Spleen (tissue), 11 donors: ENCODE data around the gene CDK10. TPM values are rescaled to one million over a fixed set of nuclear protein-coding genes. Genes with fewer than 3 reads are reported as not detected.
A peak's percentile ranks its signal among the peaks of the same experiment; 100 is the strongest.
"Not testable (repeated sequence)": the region's sequence is repeated elsewhere in the genome, so short reads cannot be mapped to it uniquely, and the experiment has no call there.

ENCODE experiments used
- DNase-seq: peaks from one replicate; pipeline ENCODE4 v3.0.0-alpha.2; 2020
- H3K27ac ChIP-seq, 8 donors: fragments of 200-600 bp; sonication (generic) in 7 of 8; 1 replicate in 4 of 8; 2 replicates in 4 of 8; pipeline versions ENCODE4 v1.5.0 to v1.8.0; 2016 to 2021; ENCODE audit warnings: inconsistent platforms in 4 of 8, mild to moderate bottlenecking in 4 of 8, moderate library complexity in 1 of 8
- H3K27me3 ChIP-seq, 7 donors: fragments of 200-600 bp; sonication (generic) in 6 of 7; replicated peaks in 1 of 7; 1 replicate in 4 of 7; 2 replicates in 3 of 7; pipeline versions ENCODE4 v1.5.0 to v1.8.0; 2016 to 2021; ENCODE audit warnings: inconsistent platforms in 3 of 7, mild to moderate bottlenecking in 1 of 7
- H3K36me3 ChIP-seq, 6 donors: fragments of 200-600 bp; sonication (generic) in 5 of 6; 1 replicate in 4 of 6; 2 replicates in 2 of 6; pipeline versions ENCODE4 v1.5.0 to v1.8.0; 2016 to 2021; ENCODE audit warnings: inconsistent platforms in 2 of 6
- H3K4me1 ChIP-seq, 6 donors: fragments of 200-600 bp; sonication (generic) in 5 of 6; 1 replicate in 3 of 6; 2 replicates in 3 of 6; pipeline versions ENCODE4 v1.5.0 to v1.8.0; 2016 to 2021; ENCODE audit warnings: inconsistent platforms in 3 of 6
- H3K4me3 ChIP-seq, 8 donors: fragments of 200-600 bp; sonication (generic) in 7 of 8; 1 replicate in 4 of 8; 2 replicates in 4 of 8; pipeline versions ENCODE4 v1.5.0 to v1.8.0; 2016 to 2021; ENCODE audit warnings: inconsistent platforms in 4 of 8, mild to moderate bottlenecking in 4 of 8, moderate library complexity in 2 of 8
- H3K9me3 ChIP-seq, 8 donors: fragments of 200-600 bp; sonication (generic) in 7 of 8; 1 replicate in 4 of 8; 2 replicates in 4 of 8; pipeline versions ENCODE4 v1.5.0 to v1.8.0; 2016 to 2021; ENCODE audit warnings: inconsistent platforms in 4 of 8
- POLR2A ChIP-seq, 3 donors: fragments of 450-650 bp; IDR thresholded peaks; one replicate each; pipeline ENCODE4 v1.5.1; 2017; ENCODE audit warnings: antibody characterized with exemption in 3 of 3, mild to moderate bottlenecking in 1 of 3
- POLR2AphosphoS5 ChIP-seq, 3 donors: sonication (generic); formaldehyde crosslinking; IDR thresholded peaks; one replicate each; pipeline ENCODE4 v1.5.1; 2017; ENCODE audit warnings: antibody characterized with exemption in 3 of 3
- WGBS, 5 donors: extraction: QIAGEN DNeasy Blood & Tissue Kit in 3 of 5; methylation state at CpG; one replicate each; pipeline versions ENCODE4 v1.1.5 to v1.1.7; 2013 to 2018; 5-methylcytosine and 5-hydroxymethylcytosine counted together
- intact Hi-C: fragments of 100-400 bp; cut with DNase I; formaldehyde crosslinking; loops from one replicate; pipeline ENCODE4 v1.15.0; 2023; ENCODE audit warnings: low total_unique reads
- polyA plus RNA-seq, 3 donors: library from polyadenylated mRNA; stranded (reverse); fragments of 200-250 nt; gene quantifications; one replicate each; pipeline ENCODE4 v1.2.1, GENCODE V29; 2013
- total RNA-seq, 7 donors: library from RNA; depleted of rRNA in 3 of 7; stranded (reverse); fragments of >200 nt in 3 of 7; fragmentation: NEBNext Ultra II Directional in 4 of 7; extraction: Animal tissue kit (Norgen Biotek cat#: 25700) in 4 of 7; gene quantifications; one replicate each; pipeline versions ENCODE4 v1.1.0 to v1.2.1, GENCODE V29; 2016 to 2021
- TF ChIP-seq, protein P1 (sequence below), 11 experiments: fragments of 200-600 bp in 7 of 11; fragments of 450-650 bp in 4 of 11; sonication (generic) in 4 of 11; IDR thresholded peaks in 8 of 11; conservative IDR thresholded peaks in 3 of 11; 1 replicate in 7 of 11; 2 replicates in 4 of 11; pipeline versions ENCODE4 v1.4.0 to v1.8.0; 2016 to 2021; ENCODE audit warnings: antibody characterized with exemption in 11 of 11, inconsistent platforms in 4 of 11, mild to moderate bottlenecking in 1 of 11
- donor health status: healthy with polysubstance abuse.
- donor health status: DM: no; HTN: no; CAD: no; lungs with moderate emphysema.
- donor health status: DM: no; HTN: no; CAD: no.
- donor health status: Bipolar disorder and iron deficiency.
- donor health status: healthy.
- donor health status: DM: no; HTN: no; CAD: no.
- donor health status: DM: yes; HTN: yes; CAD: no.

CDK10 gene
- total and polyA plus RNA-seq, 10 donors: 47.6 to 201 (median 78.6) TPM

GRCh38 chr16:89685916-89686315, 573 bp upstream of the CDK10 start:
- H3K4me1 ChIP-seq: peaks cover 7 to 33% (median 19%) of the 10 kb centered on the region in 6 donors
- DNase-seq: no peak
- no peaks in the 10 kb centered on the region for H3K9me3 ChIP-seq
- WGBS, 5 donors: 87 to 100% (median 95%) methylated on average over 1 of the region's 1 CpG; no CpG with 5 or more reads in 1 of the 5 donors
- intact Hi-C loops: no loop called here
- TF ChIP-seq POLR2A (IDR thresholded peaks at IDR 0.05) (no peak), POLR2AphosphoS5 (IDR thresholded peaks at IDR 0.05) (no peak)
- TF ChIP-seq, protein P1, sequence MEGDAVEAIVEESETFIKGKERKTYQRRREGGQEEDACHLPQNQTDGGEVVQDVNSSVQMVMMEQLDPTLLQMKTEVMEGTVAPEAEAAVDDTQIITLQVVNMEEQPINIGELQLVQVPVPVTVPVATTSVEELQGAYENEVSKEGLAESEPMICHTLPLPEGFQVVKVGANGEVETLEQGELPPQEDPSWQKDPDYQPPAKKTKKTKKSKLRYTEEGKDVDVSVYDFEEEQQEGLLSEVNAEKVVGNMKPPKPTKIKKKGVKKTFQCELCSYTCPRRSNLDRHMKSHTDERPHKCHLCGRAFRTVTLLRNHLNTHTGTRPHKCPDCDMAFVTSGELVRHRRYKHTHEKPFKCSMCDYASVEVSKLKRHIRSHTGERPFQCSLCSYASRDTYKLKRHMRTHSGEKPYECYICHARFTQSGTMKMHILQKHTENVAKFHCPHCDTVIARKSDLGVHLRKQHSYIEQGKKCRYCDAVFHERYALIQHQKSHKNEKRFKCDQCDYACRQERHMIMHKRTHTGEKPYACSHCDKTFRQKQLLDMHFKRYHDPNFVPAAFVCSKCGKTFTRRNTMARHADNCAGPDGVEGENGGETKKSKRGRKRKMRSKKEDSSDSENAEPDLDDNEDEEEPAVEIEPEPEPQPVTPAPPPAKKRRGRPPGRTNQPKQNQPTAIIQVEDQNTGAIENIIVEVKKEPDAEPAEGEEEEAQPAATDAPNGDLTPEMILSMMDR (IDR thresholded peaks at IDR 0.05 in 8 of 11, conservative IDR thresholded peaks at IDR 0.05 in 3 of 11): no peak
- H3K27me3 ChIP-seq: no peaks in the 10 kb centered on the region
- peak overlapping the region in 4 of 8 donors; percentile 81 to 98 (median 96) for H3K4me3 ChIP-seq
- H3K27ac ChIP-seq: peak overlapping the region in 1 of 8 donors; percentile 96
- peaks cover 0 to 22% (median 8%) of the 10 kb centered on the region in 6 donors for H3K36me3 ChIP-seq

DNA sequence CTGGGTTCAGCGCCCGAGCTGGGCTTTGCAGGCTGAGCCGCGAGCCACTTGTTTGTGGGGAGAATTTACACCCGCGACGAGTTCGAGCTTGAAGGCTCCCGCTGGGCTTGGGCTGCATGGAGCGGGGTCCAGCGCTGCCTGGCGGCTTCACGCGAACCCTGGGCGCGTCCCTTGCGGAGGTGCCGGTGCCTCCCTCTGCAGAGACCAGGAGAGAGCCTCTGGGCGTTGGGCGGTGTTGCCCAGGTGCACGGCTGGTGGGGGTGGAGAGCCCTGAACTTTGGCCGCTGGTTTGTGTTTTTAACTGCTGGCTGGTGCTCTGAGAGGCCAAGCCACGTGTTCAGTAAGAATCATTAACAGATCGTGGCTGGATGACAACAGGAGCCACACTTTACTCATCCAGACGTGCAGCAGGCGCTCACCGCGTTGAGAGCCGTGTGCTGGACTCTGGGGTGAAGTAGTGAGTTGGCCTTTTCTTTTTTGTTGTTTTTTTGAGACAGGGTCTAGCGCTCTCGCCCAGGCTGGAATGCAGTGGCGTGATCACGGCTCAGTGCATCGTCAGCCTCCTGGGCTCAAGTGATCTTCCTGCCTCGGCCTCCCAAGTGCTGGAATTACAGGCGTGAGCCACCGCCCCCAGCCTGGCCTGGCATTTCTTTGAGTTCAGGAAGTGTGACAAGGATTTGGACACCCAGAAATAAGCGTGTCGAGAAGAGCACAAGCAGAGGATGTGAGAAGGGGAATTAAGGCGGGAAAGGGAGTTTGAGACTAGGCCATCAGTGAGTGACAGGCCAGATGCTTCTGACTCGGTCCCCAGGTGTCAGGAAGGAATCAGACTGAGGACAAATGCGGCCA, 827 bp downstream of the CDK10 start:
- no peak for DNase-seq
- intact Hi-C loops: no loop called here

GRCh38 chr16:89688395-89688794, 1.9 kb downstream of the CDK10 start:
- Histone ChIP-seq H3K36me3 (peaks cover 0 to 47% (median 31%) of the 10 kb centered on the region in 6 donors), H3K27ac (no peak overlapping the region), H3K4me1 (peaks cover 7 to 33% (median 19%) of the 10 kb centered on the region in 6 donors), H3K27me3 (no peaks in the 10 kb centered on the region), H3K9me3 (no peaks in the 10 kb centered on the region), H3K4me3 (no peak overlapping the region)
- TF ChIP-seq POLR2A (IDR thresholded peaks at IDR 0.05): no peak
- TF ChIP-seq, protein P1 (IDR thresholded peaks at IDR 0.05 in 8 of 11, conservative IDR thresholded peaks at IDR 0.05 in 3 of 11): no peak
- TF ChIP-seq POLR2AphosphoS5 (IDR thresholded peaks at IDR 0.05): no peak
- intact Hi-C loops: no loop called here
- 86 to 95% (median 90%) methylated on average over 5 of the region's 5 CpGs for WGBS, 5 donors
- no peak for DNase-seq

More for the DNA sequence above, 827 bp downstream of the CDK10 start:
- Histone ChIP-seq H3K27me3 (no peaks in the 10 kb centered on the region), H3K9me3 (no peaks in the 10 kb centered on the region), H3K27ac (peak overlapping the region; percentile 89 to 96 (median 92)), H3K36me3 (peaks cover 0 to 36% (median 21%) of the 10 kb centered on the region in 6 donors), H3K4me1 (peaks cover 7 to 33% (median 19%) of the 10 kb centered on the region in 6 donors), H3K4me3 (peak overlapping the region; percentile 81 to 99 (median 97))
- no peak for TF ChIP-seq POLR2AphosphoS5 (IDR thresholded peaks at IDR 0.05)
- WGBS, 5 donors: 14 to 23% (median 19%) methylated on average over 39 to 42 of the region's 42 CpGs

- TF ChIP-seq POLR2AphosphoS5 (IDR thresholded peaks at IDR 0.05) (no peak), POLR2A (IDR thresholded peaks at IDR 0.05) (no peak)
- TF ChIP-seq, protein P1 (IDR thresholded peaks at IDR 0.05 in 8 of 11, conservative IDR thresholded peaks at IDR 0.05 in 3 of 11): no peak
- Histone ChIP-seq H3K4me1 (peaks cover 7 to 36% (median 19%) of the 10 kb centered on the region in 6 donors), H3K36me3 (peaks cover 0 to 54% (median 39%) of the 10 kb centered on the region in 6 donors), H3K9me3 (no peaks in the 10 kb centered on the region), H3K27me3 (no peaks in the 10 kb centered on the region), H3K4me3 (no peak overlapping the region), H3K27ac (no peak overlapping the region)
- 94 to 97% (median 94%) methylated on average over 13 of the region's 13 CpGs for WGBS, 5 donors
- peak; percentile 56 for DNase-seq
- intact Hi-C loops: no loop called here
Measured at GRCh38 chr16:89689142-89689541, 2.7 kb downstream of the CDK10 start.

DNA sequence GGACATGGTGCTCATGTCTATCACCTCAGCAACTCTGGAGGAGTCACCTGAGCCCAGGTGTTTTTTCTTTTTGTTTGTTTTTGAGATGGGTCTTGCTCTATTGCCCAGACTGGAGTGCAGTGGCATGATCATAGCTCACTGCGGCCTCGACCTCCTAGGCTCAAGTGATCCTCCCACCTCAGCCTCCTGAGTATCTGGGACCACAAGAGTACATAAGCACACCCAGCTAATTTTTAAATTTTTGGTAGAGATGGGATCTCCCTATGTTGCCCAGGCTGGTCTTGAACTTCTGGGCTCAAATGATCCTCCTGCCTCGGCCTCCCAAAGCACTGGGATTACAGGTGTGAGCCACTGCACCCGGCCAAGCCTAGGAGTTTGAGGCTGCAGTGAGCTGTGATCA, 3.1 kb downstream of the CDK10 start:
- H3K27me3 ChIP-seq, H3K9me3 ChIP-seq, H3K27ac ChIP-seq, intact Hi-C loops, DNase-seq, H3K4me3 ChIP-seq: not testable (repeated sequence)
- 80 to 99% (median 93%) methylated on average over 4 of the region's 4 CpGs for WGBS, 5 donors
- Histone ChIP-seq H3K4me1 (peaks cover 7 to 39% (median 19%) of the 10 kb centered on the region in 6 donors), H3K36me3 (peaks cover 0 to 59% (median 44%) of the 10 kb centered on the region in 6 donors)
